Activated CD4-positive, alpha-beta T cell treated with anti-CD3 and anti-CD28 coated beads, Interleukin-2, amount 10 ng/mL, durations not matched to agents 7 days and 5 days (primary cell): ENCODE results near the gene PPP1R3A. TPM values are rescaled to one million over a fixed set of nuclear protein-coding genes. Genes with fewer than 3 reads are reported as not detected.

Experiments used
- CTCF ChIA-PET: fragments of 350-600 bp; sonication (Branson Sonifier 250); formaldehyde crosslinking; loops from one replicate; lab custom pipeline; 2021; ENCODE audit warnings: antibody characterized with exemption; lab: Charles Lee
- POLR2A ChIA-PET: fragments of 350-600 bp; sonication (Branson Sonifier 250); formaldehyde crosslinking; loops from one replicate; lab custom pipeline; 2021; ENCODE audit warnings: antibody characterized with exemption; lab: Charles Lee
- DNase-seq: peaks from one replicate; pipeline ENCODE4 v3.0.0-alpha.2; 2020
- H3K27ac Mint-ChIP-seq: one replicate; pipeline ENCODE4 v1.8.0; 2021; ENCODE audit warnings: mild to moderate bottlenecking, moderate library complexity, mixed read lengths
- H3K27me3 Mint-ChIP-seq: one replicate; pipeline ENCODE4 v1.8.0; 2021; ENCODE audit warnings: mixed read lengths
- H3K36me3 Mint-ChIP-seq: one replicate; pipeline ENCODE4 v1.8.0; 2021; ENCODE audit warnings: low read depth, mixed read lengths
- H3K4me1 Mint-ChIP-seq: one replicate; pipeline ENCODE4 v1.8.0; 2021; ENCODE audit warnings: mixed read lengths
- H3K4me3 Mint-ChIP-seq: one replicate; pipeline ENCODE4 v1.8.0; 2021; ENCODE audit warnings: mild to moderate bottlenecking, moderate library complexity, mixed read lengths
- H3K9me3 Mint-ChIP-seq: one replicate; pipeline ENCODE4 v1.8.0; 2021; ENCODE audit warnings: mixed read lengths
- total RNA-seq, 2 experiments: library from RNA; stranded (reverse); gene quantifications; one replicate each; pipeline ENCODE4 v1.2.3, GENCODE V29; 2021

The PPP1R3A gene
- total RNA-seq, 2 experiments from 2014 or later = not detected

DNA sequence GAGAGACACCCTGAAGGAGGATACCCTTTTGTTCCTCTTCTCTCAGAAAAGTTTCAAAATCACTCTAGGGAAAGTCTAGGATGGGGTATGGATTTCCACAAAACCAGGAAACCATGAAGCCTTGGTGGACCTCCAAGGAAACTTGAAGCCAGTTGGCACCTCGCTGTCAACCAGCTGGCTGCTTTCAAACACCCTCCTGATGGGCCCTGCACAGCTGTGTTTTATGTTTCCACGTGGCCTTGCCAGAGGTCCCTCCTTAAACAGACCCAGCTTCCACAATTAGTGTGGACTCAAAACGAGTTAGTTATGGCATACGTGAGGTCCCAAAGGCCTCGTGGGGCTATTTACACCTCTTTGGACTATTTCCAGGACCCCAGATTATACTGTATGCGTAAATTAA lies 5.9 kb downstream of the PPP1R3A start:
- CTCF ChIA-PET = interaction anchor here (0.6 kb wide), 1 partner anchor 25 kb away, joined by 4 read pairs; no protein-coding TSS in a partner anchor
- Mint-ChIP-seq H3K9me3 (no peaks in the 10 kb centered on the region), H3K4me3 (no peak overlapping the region), H3K27ac (no peak overlapping the region), H3K27me3 (no peaks in the 10 kb centered on the region), H3K36me3 (no peaks in the 10 kb centered on the region), H3K4me1 (no peaks in the 10 kb centered on the region)
- POLR2A ChIA-PET = no interaction called here
- DNase-seq = no peak

DNA sequence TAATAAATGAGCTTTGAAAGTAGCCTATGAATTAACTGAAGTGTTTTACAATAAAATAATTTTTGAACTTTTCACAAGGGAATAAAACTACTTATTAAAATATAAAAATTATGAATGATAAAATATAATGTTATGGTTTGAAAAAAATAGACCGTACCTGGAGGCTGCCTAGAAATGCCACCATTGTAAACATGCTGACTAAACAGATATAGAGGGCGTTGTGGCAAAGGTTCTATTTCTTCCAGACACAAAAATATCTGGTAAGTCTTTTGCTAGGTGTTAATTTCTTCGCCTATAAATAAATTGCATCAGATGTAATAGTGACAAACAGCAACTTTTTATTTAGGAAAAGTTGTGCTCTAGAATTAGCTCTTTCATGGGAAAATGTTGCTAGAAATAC lies 11.2 kb downstream of the PPP1R3A start:
- Mint-ChIP-seq H3K27me3 (no peaks in the 10 kb centered on the region), H3K4me3 (no peak overlapping the region), H3K27ac (no peak overlapping the region), H3K36me3 (no peaks in the 10 kb centered on the region), H3K4me1 (no peaks in the 10 kb centered on the region), H3K9me3 (no peaks in the 10 kb centered on the region)
- ChIA-PET CTCF (no interaction called here), POLR2A (no interaction called here)
- DNase-seq = no peak

DNA sequence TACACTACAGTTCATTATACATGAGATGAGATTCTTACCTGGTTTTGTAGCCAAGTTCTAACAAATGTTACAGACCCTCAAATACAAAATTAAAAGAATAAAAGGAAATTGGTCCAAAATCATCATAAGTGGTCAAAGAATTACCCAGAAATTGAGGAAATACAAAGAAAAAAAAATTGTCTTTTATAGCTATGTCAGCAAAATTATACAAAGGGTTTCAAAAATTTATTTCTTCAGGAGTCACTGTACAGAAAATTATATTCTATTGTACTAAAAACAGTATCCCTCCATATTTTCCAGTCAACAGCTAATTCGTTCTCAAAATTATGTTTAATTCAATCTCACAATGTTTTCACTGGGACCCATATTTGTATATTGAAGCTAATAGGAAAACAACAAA lies 14.3 kb downstream of the PPP1R3A start:
- Mint-ChIP-seq H3K36me3 (no peaks in the 10 kb centered on the region), H3K27me3 (no peaks in the 10 kb centered on the region), H3K4me1 (no peaks in the 10 kb centered on the region), H3K9me3 (no peaks in the 10 kb centered on the region), H3K27ac (no peak overlapping the region), H3K4me3 (no peak overlapping the region)
- DNase-seq = no peak
- ChIA-PET CTCF (interaction anchor here (0.6 kb wide), 1 partner anchor 1849 kb away, joined by 3 read pairs; no protein-coding TSS in a partner anchor), POLR2A (no interaction called here)

DNA sequence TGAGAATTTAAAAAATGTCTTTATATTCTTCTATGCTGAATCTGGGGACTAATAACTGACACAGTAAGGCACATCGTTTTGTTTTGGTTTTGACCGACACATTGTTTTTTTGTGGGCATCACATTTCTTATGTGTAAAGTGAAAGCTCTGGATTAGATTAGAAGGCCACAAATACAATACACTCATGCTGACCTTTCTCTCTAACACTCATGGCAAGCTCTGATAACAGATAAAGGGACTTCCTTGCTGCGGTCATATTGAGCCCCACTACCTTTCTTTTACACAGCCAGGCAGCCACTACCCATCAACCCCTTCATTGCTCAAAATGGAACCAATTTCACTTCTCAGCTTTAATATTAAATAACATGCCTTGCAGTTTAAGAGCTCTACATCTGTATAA lies 26.0 kb downstream of the PPP1R3A start:
- DNase-seq = no peak
- Mint-ChIP-seq H3K9me3 (no peaks in the 10 kb centered on the region), H3K36me3 (no peaks in the 10 kb centered on the region), H3K4me1 (no peaks in the 10 kb centered on the region), H3K4me3 (no peak overlapping the region), H3K27ac (no peak overlapping the region), H3K27me3 (no peaks in the 10 kb centered on the region)
- CTCF ChIA-PET = no interaction called here
- POLR2A ChIA-PET = no interaction called here

DNA sequence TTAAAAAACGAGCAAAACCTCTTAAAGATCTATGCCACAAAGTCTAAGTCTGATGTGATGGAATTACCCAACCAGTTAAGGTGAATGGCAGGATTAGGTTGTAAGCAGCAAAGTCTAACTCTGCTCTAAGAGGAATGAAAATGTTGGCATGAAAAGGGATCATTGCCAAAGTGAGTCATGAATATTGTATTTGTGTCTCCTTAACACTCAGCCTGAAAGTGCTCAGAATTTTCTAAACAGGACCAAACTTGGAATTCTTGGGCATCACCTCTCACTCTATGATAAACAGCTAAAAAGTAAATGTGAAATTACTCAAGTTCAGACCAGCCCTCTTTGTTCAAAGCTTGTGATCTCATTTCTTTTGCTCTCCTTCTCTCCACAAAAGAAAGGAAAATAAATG lies 27.0 kb downstream of the PPP1R3A start:
- ChIA-PET POLR2A (no interaction called here), CTCF (no interaction called here)
- Mint-ChIP-seq H3K27me3 (no peaks in the 10 kb centered on the region), H3K4me3 (no peak overlapping the region), H3K9me3 (no peaks in the 10 kb centered on the region), H3K27ac (no peak overlapping the region), H3K4me1 (no peaks in the 10 kb centered on the region), H3K36me3 (no peaks in the 10 kb centered on the region)
- DNase-seq = no peak

DNA sequence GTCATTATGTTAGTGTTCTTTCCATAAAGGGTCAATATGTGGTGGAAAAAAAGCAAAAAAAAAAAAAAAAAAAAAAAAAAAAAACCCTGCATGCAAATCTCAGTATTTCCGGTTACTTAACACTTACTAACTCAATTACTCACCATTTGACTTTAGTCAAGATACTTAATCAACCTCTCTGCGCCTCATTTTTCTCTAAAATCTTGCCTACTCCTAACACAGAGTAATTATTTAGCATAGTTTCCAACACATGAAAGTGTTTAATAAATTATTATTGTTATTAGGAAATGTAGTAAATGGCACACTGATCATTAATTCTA lies 27.8 kb downstream of the PPP1R3A start:
- no peaks in the 10 kb centered on the region for H3K27me3 Mint-ChIP-seq
- H3K4me3 Mint-ChIP-seq = no peak overlapping the region
- H3K27ac Mint-ChIP-seq = no peak overlapping the region
- no peaks in the 10 kb centered on the region for H3K4me1 Mint-ChIP-seq
- POLR2A ChIA-PET = no interaction called here
- CTCF ChIA-PET = no interaction called here
- no peak for DNase-seq
- no peaks in the 10 kb centered on the region for H3K36me3 Mint-ChIP-seq
- H3K9me3 Mint-ChIP-seq = peaks cover 2% of the 10 kb centered on the region

DNA sequence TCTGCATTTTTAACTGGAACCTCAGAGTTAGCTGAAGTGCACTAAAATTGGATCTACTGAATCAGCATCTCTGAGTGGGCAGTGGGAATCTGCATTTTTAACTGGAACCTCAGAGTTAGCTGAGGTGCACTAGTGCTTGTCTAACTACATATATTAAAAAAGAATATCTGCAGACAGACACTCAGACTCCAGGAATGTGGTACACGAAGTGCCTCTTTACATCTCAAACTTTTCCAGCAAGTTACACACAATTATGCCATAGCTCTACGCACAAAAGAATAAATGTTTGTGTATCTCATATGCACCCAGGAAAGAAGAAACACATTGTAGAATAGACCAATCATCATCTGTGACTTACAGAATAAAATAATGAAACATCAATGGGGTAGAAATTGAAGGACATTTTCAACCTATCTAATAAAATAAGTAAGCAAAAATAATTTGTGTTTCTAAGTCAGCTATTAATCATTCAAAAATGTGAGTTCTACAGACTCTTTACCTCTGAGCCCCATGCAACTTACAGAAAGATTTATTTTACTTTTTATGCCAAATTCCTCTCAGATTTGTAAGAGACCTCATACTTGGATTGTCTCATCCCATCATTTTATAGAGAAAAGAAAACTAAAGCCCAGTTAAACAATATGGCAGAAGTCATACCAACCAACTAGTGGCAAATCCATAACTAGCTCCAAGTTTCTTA lies 28.3 kb downstream of the PPP1R3A start:
- DNase-seq = no peak
- ChIA-PET CTCF (interaction anchor here (0.6 kb wide), 1 partner anchor 1116 kb away, joined by 3 read pairs; no protein-coding TSS in a partner anchor), POLR2A (no interaction called here)
- Mint-ChIP-seq H3K9me3 (peaks cover 2% of the 10 kb centered on the region), H3K4me3 (no peak overlapping the region), H3K27me3 (no peaks in the 10 kb centered on the region), H3K36me3 (no peaks in the 10 kb centered on the region), H3K27ac (no peak overlapping the region), H3K4me1 (no peaks in the 10 kb centered on the region)

DNA sequence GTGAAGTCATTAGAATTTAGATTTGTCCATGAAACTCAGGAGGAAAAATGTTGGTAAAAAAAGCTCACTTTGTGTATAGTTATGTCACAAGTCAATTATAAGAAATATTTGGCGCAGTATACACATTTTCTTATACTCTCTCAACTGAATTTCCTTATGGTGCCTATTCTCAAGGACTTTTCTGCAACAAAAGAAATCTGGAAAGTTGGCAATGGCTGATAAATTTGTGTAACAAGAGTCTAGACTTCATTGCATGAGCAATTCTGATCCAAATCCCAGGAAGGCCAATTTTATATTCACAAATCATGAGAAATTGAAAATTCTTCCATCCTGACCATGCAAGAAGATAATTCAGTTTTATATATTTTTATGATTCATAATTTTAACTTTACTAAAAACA lies 35.7 kb downstream of the PPP1R3A start:
- DNase-seq = no peak
- ChIA-PET POLR2A (no interaction called here), CTCF (no interaction called here)
- Mint-ChIP-seq H3K27ac (no peak overlapping the region), H3K36me3 (no peaks in the 10 kb centered on the region), H3K27me3 (no peaks in the 10 kb centered on the region), H3K4me1 (no peaks in the 10 kb centered on the region), H3K4me3 (no peak overlapping the region), H3K9me3 (peaks cover 6% of the 10 kb centered on the region)

DNA sequence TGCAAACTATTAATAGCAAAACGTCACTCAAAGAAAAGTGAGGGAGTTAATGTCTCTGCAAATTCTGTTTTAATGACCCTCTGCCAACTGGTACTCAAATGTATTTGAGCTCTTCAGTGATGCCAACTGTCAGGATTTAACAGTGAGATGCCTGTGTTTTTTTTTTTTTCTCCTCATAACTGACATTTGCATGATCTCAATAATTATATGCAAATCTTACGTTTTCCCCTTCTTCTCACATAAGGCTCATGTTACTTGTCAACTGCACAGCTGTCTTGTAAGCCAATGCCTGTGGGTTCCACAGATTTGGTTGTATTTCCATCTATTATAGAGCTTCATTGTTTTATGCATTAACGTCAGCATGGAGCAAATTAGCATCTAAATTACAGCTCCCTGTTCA lies 38.2 kb downstream of the PPP1R3A start:
- peaks cover 4% of the 10 kb centered on the region for H3K9me3 Mint-ChIP-seq
- H3K27me3 Mint-ChIP-seq = no peaks in the 10 kb centered on the region
- ChIA-PET POLR2A (no interaction called here), CTCF (interaction anchor here (0.9 kb wide), 1 partner anchor 9 kb away, joined by 3 read pairs; no protein-coding TSS in a partner anchor)
- no peak for DNase-seq
- no peak overlapping the region for H3K4me3 Mint-ChIP-seq
- no peaks in the 10 kb centered on the region for H3K4me1 Mint-ChIP-seq
- no peaks in the 10 kb centered on the region for H3K36me3 Mint-ChIP-seq
- H3K27ac Mint-ChIP-seq = no peak overlapping the region

DNA sequence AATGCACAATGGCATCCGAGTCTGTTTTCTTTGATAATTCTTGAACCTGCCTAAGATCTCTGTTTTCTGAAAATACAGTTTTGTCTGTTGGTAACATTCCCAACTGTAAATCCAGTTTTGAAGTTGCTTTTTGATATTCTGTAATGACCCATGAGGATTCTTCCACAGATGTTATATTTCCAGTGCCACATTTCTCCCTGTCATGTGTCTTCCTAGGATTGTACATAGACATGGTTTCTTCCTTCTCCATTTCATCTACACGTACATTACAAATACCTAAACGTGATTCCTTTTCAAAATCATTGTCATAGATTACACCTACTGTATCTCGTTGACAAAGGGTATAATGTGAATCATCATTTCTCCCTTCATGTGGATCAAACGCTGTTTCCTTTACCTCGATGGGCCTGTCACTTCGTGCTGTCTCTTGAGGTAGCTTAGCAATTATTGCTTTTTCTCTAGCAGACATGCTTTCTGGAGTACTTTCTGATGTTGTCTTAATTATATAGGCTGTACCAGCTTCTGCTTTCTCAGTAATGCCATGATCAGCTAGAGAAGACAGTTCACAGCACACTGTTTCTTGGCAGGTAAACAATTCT lies 40.3 kb downstream of the PPP1R3A start:
- ChIA-PET CTCF (no interaction called here), POLR2A (no interaction called here)
- no peak overlapping the region for H3K4me3 Mint-ChIP-seq
- no peaks in the 10 kb centered on the region for H3K4me1 Mint-ChIP-seq
- H3K27me3 Mint-ChIP-seq = no peaks in the 10 kb centered on the region
- DNase-seq = no peak
- H3K27ac Mint-ChIP-seq = no peak overlapping the region
- no peaks in the 10 kb centered on the region for H3K36me3 Mint-ChIP-seq
- H3K9me3 Mint-ChIP-seq = peaks cover 2% of the 10 kb centered on the region

DNA sequence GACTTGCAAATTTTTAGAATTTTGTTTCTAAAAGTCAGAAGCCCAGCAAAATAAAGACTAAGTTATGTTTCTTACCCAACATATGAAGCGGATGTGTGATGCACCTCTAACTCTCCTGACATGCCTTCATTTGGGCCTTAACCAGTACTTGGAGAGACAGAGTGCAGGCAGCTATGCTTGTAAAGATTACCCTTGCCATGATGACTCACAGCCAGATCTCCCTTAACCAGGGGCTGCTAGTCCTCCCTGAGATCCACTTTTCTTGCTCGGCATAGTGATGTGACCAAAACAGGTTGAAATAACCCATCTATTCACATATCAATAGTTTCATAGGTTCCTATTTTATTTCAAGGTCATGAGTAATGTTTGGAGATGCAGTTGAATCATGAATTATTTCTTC lies 43.6 kb downstream of the PPP1R3A start:
- POLR2A ChIA-PET = no interaction called here
- Mint-ChIP-seq H3K27me3 (no peaks in the 10 kb centered on the region), H3K4me3 (no peak overlapping the region), H3K27ac (no peak overlapping the region), H3K9me3 (no peaks in the 10 kb centered on the region), H3K4me1 (no peaks in the 10 kb centered on the region), H3K36me3 (no peaks in the 10 kb centered on the region)
- CTCF ChIA-PET = no interaction called here
- DNase-seq = no peak

DNA sequence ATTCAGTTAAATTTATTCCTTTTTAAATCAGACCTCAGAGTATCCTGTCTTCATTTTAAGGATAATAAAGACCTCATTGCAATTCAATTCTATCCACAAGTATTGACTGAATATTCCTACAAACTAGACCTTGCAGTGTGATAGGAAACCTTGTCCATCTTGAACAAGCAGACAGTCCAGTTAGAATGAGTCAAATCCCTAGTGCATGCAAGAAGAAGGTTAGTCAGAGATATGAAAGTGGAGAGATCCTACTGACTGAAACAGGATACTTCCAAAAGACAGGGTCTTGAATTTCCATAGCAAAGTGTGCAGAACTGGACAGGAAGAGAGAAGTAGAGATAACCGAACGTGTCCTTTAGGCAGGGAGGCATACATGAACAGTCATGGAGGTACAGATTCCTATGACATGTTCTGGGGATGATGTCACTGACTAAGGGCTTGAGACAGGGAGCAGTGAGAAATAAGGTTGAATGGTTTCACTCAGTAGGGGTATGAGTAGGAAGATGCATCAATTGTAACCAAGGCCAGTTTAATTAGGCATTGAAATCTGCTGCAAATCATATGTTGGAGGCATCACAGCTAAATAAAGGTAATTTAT lies 45.2 kb downstream of the PPP1R3A start:
- POLR2A ChIA-PET = no interaction called here
- Mint-ChIP-seq H3K27ac (no peak overlapping the region), H3K4me1 (no peaks in the 10 kb centered on the region), H3K4me3 (no peak overlapping the region), H3K36me3 (no peaks in the 10 kb centered on the region), H3K27me3 (no peaks in the 10 kb centered on the region), H3K9me3 (peaks cover 4% of the 10 kb centered on the region)
- DNase-seq = no peak
- CTCF ChIA-PET = no interaction called here

DNA sequence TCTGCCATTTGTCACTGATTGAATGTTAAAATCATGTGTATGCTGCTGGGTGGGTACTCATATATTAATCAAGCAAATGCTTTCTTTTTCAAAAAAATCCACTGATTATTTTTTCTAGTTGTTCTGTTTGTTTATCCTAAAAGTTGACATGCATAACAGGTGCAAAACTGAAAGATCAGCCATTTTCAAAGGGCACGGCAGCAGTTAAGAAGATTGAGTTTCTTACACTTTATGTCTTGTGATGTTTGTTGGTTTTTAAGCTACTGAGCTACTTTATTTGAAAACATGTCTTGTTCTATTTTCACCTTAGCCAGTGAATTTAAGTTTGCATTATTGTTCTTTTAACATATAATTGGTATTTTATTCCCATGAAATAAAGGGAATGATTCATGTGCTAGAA lies 45.8 kb downstream of the PPP1R3A start:
- Mint-ChIP-seq H3K27me3 (no peaks in the 10 kb centered on the region), H3K27ac (no peak overlapping the region), H3K36me3 (no peaks in the 10 kb centered on the region), H3K9me3 (peaks cover 4% of the 10 kb centered on the region), H3K4me3 (no peak overlapping the region), H3K4me1 (no peaks in the 10 kb centered on the region)
- DNase-seq = no peak
- ChIA-PET CTCF (no interaction called here), POLR2A (no interaction called here)
